LNCAP (cell line): ENCODE data around the gene YPEL2.

Experiments used
- TF ChIP-seq, protein P1 (sequence below): fragments of 450-650 bp; IDR thresholded peaks from 2 replicates; pipeline ENCODE4 v1.5.1; 2017; ENCODE audit warnings: mild to moderate bottlenecking

The YPEL2 gene

GRCh38 chr17:59396134-59396826 lies 64.8 kb downstream of the YPEL2 start:
- TF ChIP-seq, protein P1, sequence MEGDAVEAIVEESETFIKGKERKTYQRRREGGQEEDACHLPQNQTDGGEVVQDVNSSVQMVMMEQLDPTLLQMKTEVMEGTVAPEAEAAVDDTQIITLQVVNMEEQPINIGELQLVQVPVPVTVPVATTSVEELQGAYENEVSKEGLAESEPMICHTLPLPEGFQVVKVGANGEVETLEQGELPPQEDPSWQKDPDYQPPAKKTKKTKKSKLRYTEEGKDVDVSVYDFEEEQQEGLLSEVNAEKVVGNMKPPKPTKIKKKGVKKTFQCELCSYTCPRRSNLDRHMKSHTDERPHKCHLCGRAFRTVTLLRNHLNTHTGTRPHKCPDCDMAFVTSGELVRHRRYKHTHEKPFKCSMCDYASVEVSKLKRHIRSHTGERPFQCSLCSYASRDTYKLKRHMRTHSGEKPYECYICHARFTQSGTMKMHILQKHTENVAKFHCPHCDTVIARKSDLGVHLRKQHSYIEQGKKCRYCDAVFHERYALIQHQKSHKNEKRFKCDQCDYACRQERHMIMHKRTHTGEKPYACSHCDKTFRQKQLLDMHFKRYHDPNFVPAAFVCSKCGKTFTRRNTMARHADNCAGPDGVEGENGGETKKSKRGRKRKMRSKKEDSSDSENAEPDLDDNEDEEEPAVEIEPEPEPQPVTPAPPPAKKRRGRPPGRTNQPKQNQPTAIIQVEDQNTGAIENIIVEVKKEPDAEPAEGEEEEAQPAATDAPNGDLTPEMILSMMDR, result no peak

DNA sequence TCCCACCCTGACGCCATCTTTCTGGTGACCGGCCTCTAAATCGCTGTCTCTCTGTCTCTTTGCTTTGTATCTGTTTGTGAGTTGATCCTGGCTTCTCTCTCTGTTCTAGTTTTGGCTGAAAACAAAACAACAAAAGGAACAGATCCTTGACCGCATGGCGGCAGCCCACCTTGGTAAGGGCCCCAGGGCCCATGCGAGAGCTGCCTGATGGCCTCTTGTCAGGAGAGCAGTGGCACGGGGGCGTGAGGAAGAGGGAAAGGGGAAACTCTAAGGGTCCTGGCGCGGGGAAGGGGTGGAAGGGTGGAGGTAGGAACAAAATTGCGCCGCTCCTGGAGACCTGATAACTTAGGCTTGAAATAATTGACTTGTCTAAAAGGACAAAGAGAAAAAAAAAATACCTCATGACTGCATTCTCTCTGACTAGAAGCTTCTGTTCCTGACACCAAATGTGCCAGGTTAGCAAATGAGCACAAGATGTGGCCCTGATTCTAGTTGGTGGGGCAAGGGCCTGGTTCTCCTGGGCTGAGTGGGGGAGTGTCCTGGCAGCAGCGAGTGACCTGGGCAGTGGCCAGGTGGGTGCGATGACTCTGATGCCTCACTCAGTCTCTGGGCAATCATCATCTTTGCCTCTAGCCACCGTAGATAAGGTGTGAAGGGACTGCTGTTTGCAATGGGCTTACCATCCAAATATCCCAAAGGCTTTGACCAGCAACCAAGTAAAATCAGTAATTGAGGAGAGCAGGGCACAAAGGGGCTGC lies 66.0 kb downstream of the YPEL2 start:
- TF ChIP-seq, protein P1, result no peak

DNA sequence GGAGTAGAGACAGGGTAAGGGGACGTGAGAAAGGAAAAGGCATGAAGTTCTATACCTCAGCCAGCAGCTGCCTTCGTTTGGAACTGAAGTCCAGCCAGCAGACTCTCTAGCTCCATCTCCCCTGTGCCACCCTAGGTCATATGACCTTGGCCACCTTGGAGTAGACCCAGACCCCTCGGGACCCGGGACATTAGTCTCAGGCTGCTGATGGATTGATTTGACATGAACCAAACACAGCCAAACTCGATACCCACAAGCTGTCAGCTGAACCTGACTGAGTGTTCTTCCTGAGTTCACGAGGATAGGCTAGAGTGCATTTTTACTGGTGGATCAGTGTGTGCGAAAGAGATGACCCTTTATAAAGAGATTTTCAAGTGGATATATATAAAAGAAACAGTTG lies 68.5 kb downstream of the YPEL2 start:
- TF ChIP-seq, protein P1, result no peak

DNA sequence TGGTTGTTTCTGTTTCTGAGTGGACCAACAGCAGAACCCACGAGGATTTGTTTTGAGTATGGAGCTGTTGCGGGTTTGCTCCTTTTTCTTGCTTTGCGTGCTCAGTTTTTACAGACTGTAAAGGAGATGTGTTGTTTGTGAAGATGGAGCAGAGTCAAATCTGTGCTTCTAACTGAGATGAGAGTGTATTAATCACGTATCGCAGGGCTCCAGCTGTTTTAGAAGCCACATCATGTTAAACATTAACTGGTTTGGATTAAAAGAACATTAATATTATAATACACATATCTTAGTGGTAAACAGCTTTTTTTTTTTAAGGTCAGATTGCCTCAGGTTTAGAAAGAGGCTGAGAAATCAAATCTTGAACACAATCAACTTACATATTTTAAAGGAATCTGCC lies 69.4 kb downstream of the YPEL2 start:
- TF ChIP-seq, protein P1, result no peak

- TF ChIP-seq, protein P1, result no peak
Measured at GRCh38 chr17:59401274-59401673, 69.8 kb downstream of the YPEL2 start.

DNA sequence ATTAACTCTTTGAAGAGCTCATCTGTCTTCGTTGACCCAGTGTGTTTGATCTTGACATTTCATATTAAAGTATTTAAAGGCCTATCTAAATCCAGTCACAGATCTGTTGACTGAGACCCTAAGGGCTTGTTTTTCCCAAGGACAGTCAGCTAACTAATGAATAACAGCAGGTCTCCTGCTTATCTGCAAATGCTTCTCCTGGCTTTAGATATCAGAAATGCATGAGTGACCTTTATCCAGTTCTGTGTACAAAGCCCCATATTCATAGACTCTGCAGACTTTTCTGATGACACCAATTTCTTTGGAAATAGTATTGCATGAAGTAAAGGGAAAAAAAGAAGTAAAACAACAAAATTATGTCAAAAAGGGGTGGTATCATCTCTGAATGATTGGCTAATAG lies 70.3 kb downstream of the YPEL2 start:
- TF ChIP-seq, protein P1, result no peak

DNA sequence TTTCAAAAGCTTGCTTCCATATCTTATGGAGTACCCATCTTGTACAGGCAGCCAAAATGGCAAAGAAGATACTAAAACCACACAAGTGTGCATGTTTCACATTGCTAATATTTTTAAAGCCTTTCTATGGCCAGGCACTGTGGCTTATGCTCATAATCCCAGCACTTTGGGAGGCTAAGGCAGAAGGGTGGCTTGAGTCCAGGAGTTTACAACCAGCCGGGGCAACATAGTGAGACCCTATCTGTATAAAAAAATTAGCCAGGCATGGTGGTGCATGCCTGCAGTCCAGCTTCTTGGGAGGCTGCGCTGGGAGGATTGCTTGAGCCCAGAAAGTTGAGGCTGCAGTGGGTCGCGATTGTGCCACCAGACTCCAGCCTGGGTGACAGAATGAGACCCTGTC lies 71.3 kb downstream of the YPEL2 start:
- TF ChIP-seq, protein P1, result no peak
